Gastroesophageal sphincter (tissue), 3 donors: ENCODE data around the gene PDE8B.

Experiments
- EP300 ChIP-seq: sonication (generic); formaldehyde crosslinking; IDR thresholded peaks from one replicate; pipeline ENCODE4 v1.6.1; 2017; ENCODE audit warnings: antibody characterized with exemption, mild to moderate bottlenecking
- POLR2A ChIP-seq, 2 donors: fragments of 450-650 bp; IDR thresholded peaks; one replicate each; pipeline ENCODE4 v1.6.1; 2017; ENCODE audit warnings: antibody characterized with exemption in 2 of 2, mild to moderate bottlenecking in 2 of 2, moderate library complexity in 1 of 2
- POLR2AphosphoS5 ChIP-seq: sonication (generic); formaldehyde crosslinking; IDR thresholded peaks from one replicate; pipeline ENCODE4 v1.6.1; 2017; ENCODE audit warnings: antibody characterized with exemption
- TF ChIP-seq, protein P1 (sequence below), 4 experiments: fragments of 200-600 bp in 2 of 4; fragments of 450-650 bp in 2 of 4; sonication (generic) in 1 of 4; IDR thresholded peaks; one replicate each; pipeline ENCODE4 v1.5.1; 2017 to 2019; ENCODE audit warnings: antibody characterized with exemption in 4 of 4, mild to moderate bottlenecking in 2 of 4, moderate library complexity in 2 of 4

GRCh38 chr5:77326986-77327734 lies 116.7 kb downstream of the PDE8B start:
- TF ChIP-seq, protein P1, sequence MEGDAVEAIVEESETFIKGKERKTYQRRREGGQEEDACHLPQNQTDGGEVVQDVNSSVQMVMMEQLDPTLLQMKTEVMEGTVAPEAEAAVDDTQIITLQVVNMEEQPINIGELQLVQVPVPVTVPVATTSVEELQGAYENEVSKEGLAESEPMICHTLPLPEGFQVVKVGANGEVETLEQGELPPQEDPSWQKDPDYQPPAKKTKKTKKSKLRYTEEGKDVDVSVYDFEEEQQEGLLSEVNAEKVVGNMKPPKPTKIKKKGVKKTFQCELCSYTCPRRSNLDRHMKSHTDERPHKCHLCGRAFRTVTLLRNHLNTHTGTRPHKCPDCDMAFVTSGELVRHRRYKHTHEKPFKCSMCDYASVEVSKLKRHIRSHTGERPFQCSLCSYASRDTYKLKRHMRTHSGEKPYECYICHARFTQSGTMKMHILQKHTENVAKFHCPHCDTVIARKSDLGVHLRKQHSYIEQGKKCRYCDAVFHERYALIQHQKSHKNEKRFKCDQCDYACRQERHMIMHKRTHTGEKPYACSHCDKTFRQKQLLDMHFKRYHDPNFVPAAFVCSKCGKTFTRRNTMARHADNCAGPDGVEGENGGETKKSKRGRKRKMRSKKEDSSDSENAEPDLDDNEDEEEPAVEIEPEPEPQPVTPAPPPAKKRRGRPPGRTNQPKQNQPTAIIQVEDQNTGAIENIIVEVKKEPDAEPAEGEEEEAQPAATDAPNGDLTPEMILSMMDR (IDR thresholded peaks at IDR 0.05): no peak
- no peak for TF ChIP-seq POLR2AphosphoS5
- no peak for TF ChIP-seq POLR2A (IDR thresholded peaks at IDR 0.05)
- TF ChIP-seq EP300: no peak
